ENCODE measurements around the gene ABCC5.

DNA sequence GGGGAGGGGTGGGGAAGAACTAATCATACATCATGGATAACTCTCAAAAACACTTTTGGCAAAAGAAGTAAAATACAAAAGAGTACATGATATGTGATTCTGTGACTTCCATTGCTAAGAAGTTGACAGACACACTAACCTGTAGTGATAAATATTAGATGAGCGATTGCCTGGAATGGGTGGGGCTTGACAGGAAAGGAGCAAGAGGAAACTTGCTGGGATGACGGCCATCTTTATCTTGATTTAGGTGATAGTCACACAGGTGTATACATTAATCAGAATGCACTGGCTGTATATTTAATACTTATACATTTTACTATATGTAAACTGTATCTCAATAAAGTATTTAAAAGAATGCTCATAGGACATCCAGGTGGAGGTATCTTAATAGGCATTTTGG, 146.1 kb downstream of the ABCC5 start:
- TF ChIP-seq, protein P1, sequence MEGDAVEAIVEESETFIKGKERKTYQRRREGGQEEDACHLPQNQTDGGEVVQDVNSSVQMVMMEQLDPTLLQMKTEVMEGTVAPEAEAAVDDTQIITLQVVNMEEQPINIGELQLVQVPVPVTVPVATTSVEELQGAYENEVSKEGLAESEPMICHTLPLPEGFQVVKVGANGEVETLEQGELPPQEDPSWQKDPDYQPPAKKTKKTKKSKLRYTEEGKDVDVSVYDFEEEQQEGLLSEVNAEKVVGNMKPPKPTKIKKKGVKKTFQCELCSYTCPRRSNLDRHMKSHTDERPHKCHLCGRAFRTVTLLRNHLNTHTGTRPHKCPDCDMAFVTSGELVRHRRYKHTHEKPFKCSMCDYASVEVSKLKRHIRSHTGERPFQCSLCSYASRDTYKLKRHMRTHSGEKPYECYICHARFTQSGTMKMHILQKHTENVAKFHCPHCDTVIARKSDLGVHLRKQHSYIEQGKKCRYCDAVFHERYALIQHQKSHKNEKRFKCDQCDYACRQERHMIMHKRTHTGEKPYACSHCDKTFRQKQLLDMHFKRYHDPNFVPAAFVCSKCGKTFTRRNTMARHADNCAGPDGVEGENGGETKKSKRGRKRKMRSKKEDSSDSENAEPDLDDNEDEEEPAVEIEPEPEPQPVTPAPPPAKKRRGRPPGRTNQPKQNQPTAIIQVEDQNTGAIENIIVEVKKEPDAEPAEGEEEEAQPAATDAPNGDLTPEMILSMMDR (IDR thresholded peaks at IDR 0.05; ENCODE audit: insufficient read depth, low read depth, low read length), result no peak
- no peak for TF ChIP-seq EZH2 (IDR thresholded peaks at IDR 0.05; ENCODE audit: insufficient read depth, low read length)

Measured in astrocyte (in vitro differentiated cells and primary cell).